Thyroid gland (tissue), 4 donors: ENCODE results near the gene UCKL1. TPM values are rescaled to one million over a fixed set of nuclear protein-coding genes. Genes with fewer than 3 reads are reported as not detected.

Source experiments
- DNase-seq, 2 donors: peaks; one replicate each; pipeline ENCODE4 v3.0.0-alpha.2; 2019
- H3K27ac ChIP-seq, 3 donors: fragments of 200-600 bp; sonication (generic); 1 replicate in 2 of 3; 2 replicates in 1 of 3; pipeline ENCODE4 v1.5.1; 2016 to 2019; ENCODE audit warnings: mild to moderate bottlenecking in 1 of 3, moderate library complexity in 1 of 3
- H3K27me3 ChIP-seq: fragments of 200-600 bp; sonication (generic); one replicate; pipeline ENCODE4 v1.5.1; 2019
- H3K36me3 ChIP-seq, 2 donors: fragments of 200-600 bp; sonication (generic); one replicate each; pipeline ENCODE4 v1.5.1; 2016 to 2019
- H3K4me1 ChIP-seq, 2 donors: fragments of 200-600 bp; sonication (generic); one replicate each; pipeline ENCODE4 v1.5.1; 2017 to 2019
- H3K4me3 ChIP-seq, 3 donors: fragments of 200-600 bp; sonication (generic); replicated peaks in 1 of 3; 1 replicate in 2 of 3; 2 replicates in 1 of 3; pipeline ENCODE4 v1.5.1; 2016; ENCODE audit warnings: mild to moderate bottlenecking in 1 of 3
- H3K9me3 ChIP-seq: fragments of 200-600 bp; sonication (generic); one replicate; pipeline ENCODE4 v1.5.1; 2017
- CTCF ChIP-seq, 6 experiments: fragments of 200-600 bp in 3 of 6; fragments of 450-650 bp in 3 of 6; sonication (generic) in 3 of 6; IDR thresholded peaks; one replicate each; pipeline ENCODE4 v1.5.1; 2016 to 2019; ENCODE audit warnings: antibody characterized with exemption in 6 of 6, mild to moderate bottlenecking in 2 of 6, inconsistent platforms in 1 of 6, moderate library complexity in 1 of 6
- POLR2A ChIP-seq, 2 donors: fragments of 450-650 bp; IDR thresholded peaks; one replicate each; pipeline ENCODE4 v1.6.1; 2017; ENCODE audit warnings: antibody characterized with exemption in 2 of 2, mild to moderate bottlenecking in 2 of 2, moderate library complexity in 1 of 2
- WGBS, 2 donors: methylation state at CpG; one replicate each; pipeline ENCODE4 v1.1.5; 2017; 5-methylcytosine and 5-hydroxymethylcytosine counted together
- intact Hi-C: fragments of 100-400 bp; cut with DNase I; formaldehyde crosslinking; loops from one replicate; pipeline ENCODE4 v1.15.1; 2023
- total RNA-seq, 4 donors: library from RNA; depleted of rRNA; stranded (reverse); fragments of >200 nt; gene quantifications; one replicate each; pipeline ENCODE4 v1.2.3, GENCODE V29; 2016

UCKL1 gene
- total RNA-seq, 4 donors from 2014 or later = 21.6 to 44.3 (median 29.3) TPM

- DNase-seq = no peak
- Histone ChIP-seq H3K27me3 (no peaks in the 10 kb centered on the region), H3K4me3 (no peak overlapping the region), H3K9me3 (no peaks in the 10 kb centered on the region), H3K27ac (no peak overlapping the region), H3K4me1 (no peaks in the 10 kb centered on the region), H3K36me3 (peaks cover 40 to 50% of the 10 kb centered on the region in 2 donors)
- intact Hi-C loops = no loop called here
- WGBS, 2 donors = 91 to 96% methylated on average over 20 to 22 of the region's 23 CpGs
- TF ChIP-seq CTCF (IDR thresholded peaks at IDR 0.05) = no peak
- TF ChIP-seq POLR2A (IDR thresholded peaks at IDR 0.05) = no peak
Measured at GRCh38 chr20:63940071-63940471, 16.1 kb downstream of the UCKL1 start.

- TF ChIP-seq POLR2A (IDR thresholded peaks at IDR 0.05) (no peak), CTCF (IDR thresholded peaks at IDR 0.05) (no peak)
- no peak overlapping the region for H3K27ac ChIP-seq
Measured at GRCh38 chr20:63939061-63939935, 16.9 kb downstream of the UCKL1 start.

GRCh38 chr20:63937596-63937995 is 18.6 kb downstream of the UCKL1 start:
- Histone ChIP-seq H3K27me3 (no peaks in the 10 kb centered on the region), H3K4me1 (no peaks in the 10 kb centered on the region), H3K4me3 (no peak overlapping the region), H3K36me3 (peaks cover 29 to 31% of the 10 kb centered on the region in 2 donors), H3K27ac (no peak overlapping the region), H3K9me3 (no peaks in the 10 kb centered on the region)
- intact Hi-C loops = no loop called here
- 86 to 94% methylated on average over 14 of the region's 14 CpGs for WGBS, 2 donors
- no peak for DNase-seq
- TF ChIP-seq POLR2A (IDR thresholded peaks at IDR 0.05) (no peak), CTCF (IDR thresholded peaks at IDR 0.05) (no peak)

More at GRCh38 chr20:63939061-63939935, 16.9 kb downstream of the UCKL1 start:
- Histone ChIP-seq H3K4me3 (no peak overlapping the region), H3K27me3 (no peaks in the 10 kb centered on the region), H3K36me3 (peaks cover 41 to 46% of the 10 kb centered on the region in 2 donors), H3K9me3 (no peaks in the 10 kb centered on the region), H3K4me1 (no peaks in the 10 kb centered on the region)
- intact Hi-C loops = no loop called here
- 92 to 95% methylated on average over 4 to 9 of the region's 33 CpGs for WGBS, 2 donors
- no peak for DNase-seq

- Histone ChIP-seq H3K4me1 (no peaks in the 10 kb centered on the region), H3K36me3 (peaks cover 41 to 44% of the 10 kb centered on the region in 2 donors), H3K27ac (no peak overlapping the region), H3K9me3 (no peaks in the 10 kb centered on the region), H3K27me3 (no peaks in the 10 kb centered on the region), H3K4me3 (no peak overlapping the region)
- intact Hi-C loops = no loop called here
- DNase-seq = no peak
- no peak for TF ChIP-seq POLR2A (IDR thresholded peaks at IDR 0.05)
- TF ChIP-seq CTCF (IDR thresholded peaks at IDR 0.05) = no peak
- 95 to 100% methylated on average over 3 to 9 of the region's 9 CpGs for WGBS, 2 donors
Measured at GRCh38 chr20:63935447-63935846, 20.8 kb downstream of the UCKL1 start.
